ENCODE measurements around the gene DENND2D. TPM values are rescaled to one million over a fixed set of nuclear protein-coding genes. Genes with fewer than 3 reads are reported as not detected.

Gene DENND2D, protein sequence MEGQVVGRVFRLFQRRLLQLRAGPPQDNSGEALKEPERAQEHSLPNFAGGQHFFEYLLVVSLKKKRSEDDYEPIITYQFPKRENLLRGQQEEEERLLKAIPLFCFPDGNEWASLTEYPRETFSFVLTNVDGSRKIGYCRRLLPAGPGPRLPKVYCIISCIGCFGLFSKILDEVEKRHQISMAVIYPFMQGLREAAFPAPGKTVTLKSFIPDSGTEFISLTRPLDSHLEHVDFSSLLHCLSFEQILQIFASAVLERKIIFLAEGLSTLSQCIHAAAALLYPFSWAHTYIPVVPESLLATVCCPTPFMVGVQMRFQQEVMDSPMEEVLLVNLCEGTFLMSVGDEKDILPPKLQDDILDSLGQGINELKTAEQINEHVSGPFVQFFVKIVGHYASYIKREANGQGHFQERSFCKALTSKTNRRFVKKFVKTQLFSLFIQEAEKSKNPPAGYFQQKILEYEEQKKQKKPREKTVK
- total RNA-seq: 100 to 1,000 TPM; 103 to 118 TPM

- ATAC-seq (peak; percentile 71 to 79), DNase-seq (ENCODE audit: low spot score) (peak; percentile 85)
- Mint-ChIP-seq H3K27ac (peak within 1 kb of the TSS; percentile 94 to 99), H3K27me3 (no peaks in the 10 kb centered on the region), H3K9me3 (no peaks in the 10 kb centered on the region), H3K4me1 (ENCODE audit: low read depth in 2 of 2) (peaks cover 80 to 84% of the 10 kb centered on the region in 2 donors), H3K36me3 (peaks cover 29% of the 10 kb centered on the region), H3K4me3 (peak within 1 kb of the TSS; percentile 98)
Observed at GRCh38 chr1:111199881-111200801, at the start of gene DENND2D. Gene DENND2D, minus strand, starts transcription at chr1:111200646. Its CDS starts 187 bp downstream, at chr1:111200459.

DNA sequence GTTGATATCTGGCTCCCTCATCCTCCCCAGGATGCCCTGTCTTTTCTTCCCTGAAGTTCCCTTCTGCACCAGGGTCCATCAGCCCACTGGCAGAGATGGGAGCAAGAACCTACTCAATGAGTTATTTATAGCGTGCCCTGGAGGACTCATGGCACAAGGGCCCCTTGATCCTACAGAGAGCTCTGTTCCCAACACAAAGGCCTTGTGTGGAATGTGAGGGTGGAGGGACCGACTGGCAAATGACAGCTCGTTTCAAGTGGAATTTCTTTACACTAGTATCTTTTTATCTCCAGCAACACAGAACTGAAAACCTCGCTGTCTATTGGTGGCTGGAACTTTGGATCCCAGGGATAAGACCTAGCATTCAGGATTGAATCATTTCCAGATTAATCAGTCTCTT lies 49.5 kb upstream of the DENND2D start:
- H3K4me3 Mint-ChIP-seq: no peak overlapping the region
- peaks cover 0 to 2% of the 10 kb centered on the region in 2 donors for H3K27me3 Mint-ChIP-seq
- H3K9me3 Mint-ChIP-seq: no peaks in the 10 kb centered on the region
- peak overlapping the region in 1 of 2 donors; percentile 37 for H3K27ac Mint-ChIP-seq
- no peaks in the 10 kb centered on the region for H3K36me3 Mint-ChIP-seq
- peaks cover 10 to 12% of the 10 kb centered on the region in 2 donors for H3K4me1 Mint-ChIP-seq (ENCODE audit: low read depth in 2 of 2)
- DNase-seq (ENCODE audit: low spot score): no peak
- ATAC-seq: no peak

DNA sequence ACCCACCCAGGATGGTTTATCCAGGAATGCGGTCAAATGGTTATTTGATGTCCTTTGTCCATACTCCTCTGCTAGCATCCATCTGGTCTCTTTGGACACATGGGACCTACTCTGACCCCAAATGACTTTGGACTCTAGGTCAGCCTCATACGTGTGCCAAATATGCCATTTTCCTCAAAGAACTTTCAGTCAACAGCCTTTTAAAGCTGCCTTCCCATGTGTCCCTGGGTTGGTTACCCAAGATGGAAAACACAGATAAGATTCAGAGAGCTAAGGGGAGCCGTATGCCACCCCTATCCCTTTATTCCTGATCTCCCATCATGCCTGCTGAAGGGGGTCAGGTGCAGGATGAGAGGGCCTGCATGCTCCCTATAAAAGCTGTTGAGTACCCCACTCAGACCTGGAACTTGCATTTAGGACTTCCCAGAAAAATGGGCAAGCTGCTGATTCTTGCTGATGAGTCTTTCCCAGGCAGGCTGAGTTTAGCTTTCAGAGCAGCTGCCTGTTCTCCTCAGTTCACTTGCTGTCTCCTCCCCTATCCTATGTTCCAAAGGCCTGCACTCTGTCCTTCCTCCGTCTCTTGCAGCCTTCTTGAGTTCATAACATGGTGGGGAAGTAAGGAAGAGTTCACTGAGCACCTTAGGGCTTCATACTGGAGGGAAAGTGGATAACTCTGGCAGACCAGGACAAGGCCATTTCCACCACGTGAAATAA lies 46.8 kb upstream of the DENND2D start:
- H3K9me3 Mint-ChIP-seq: no peaks in the 10 kb centered on the region
- H3K4me3 Mint-ChIP-seq: no peak overlapping the region
- H3K27me3 Mint-ChIP-seq: no peaks in the 10 kb centered on the region
- no peaks in the 10 kb centered on the region for H3K36me3 Mint-ChIP-seq
- ATAC-seq (no peak), DNase-seq (ENCODE audit: low spot score) (no peak)
- peak overlapping the region in 1 of 2 donors; percentile 79 for H3K27ac Mint-ChIP-seq
- peaks cover 10 to 12% of the 10 kb centered on the region in 2 donors for H3K4me1 Mint-ChIP-seq (ENCODE audit: low read depth in 2 of 2)

- DNase-seq (ENCODE audit: low spot score): no peak
Observed at GRCh38 chr1:111242805-111243523, 42.5 kb upstream of the DENND2D start.

GRCh38 chr1:111241797-111242196 lies 41.4 kb upstream of the DENND2D start:
- no peaks in the 10 kb centered on the region for H3K9me3 Mint-ChIP-seq
- H3K36me3 Mint-ChIP-seq: peaks cover 9% of the 10 kb centered on the region
- H3K4me1 Mint-ChIP-seq (ENCODE audit: low read depth in 2 of 2): no peaks in the 10 kb centered on the region
- no peak overlapping the region for H3K27ac Mint-ChIP-seq
- no peaks in the 10 kb centered on the region for H3K27me3 Mint-ChIP-seq
- H3K4me3 Mint-ChIP-seq: no peak overlapping the region
- no peak for ATAC-seq
- DNase-seq (ENCODE audit: low spot score): no peak

More at GRCh38 chr1:111242805-111243523, 42.5 kb upstream of the DENND2D start:
- Mint-ChIP-seq H3K27me3 (no peaks in the 10 kb centered on the region), H3K27ac (no peak overlapping the region), H3K9me3 (no peaks in the 10 kb centered on the region), H3K4me1 (ENCODE audit: low read depth in 2 of 2) (peaks cover 0 to 3% of the 10 kb centered on the region in 2 donors), H3K36me3 (peaks cover 9% of the 10 kb centered on the region), H3K4me3 (no peak overlapping the region)
- no peak for ATAC-seq

DNA sequence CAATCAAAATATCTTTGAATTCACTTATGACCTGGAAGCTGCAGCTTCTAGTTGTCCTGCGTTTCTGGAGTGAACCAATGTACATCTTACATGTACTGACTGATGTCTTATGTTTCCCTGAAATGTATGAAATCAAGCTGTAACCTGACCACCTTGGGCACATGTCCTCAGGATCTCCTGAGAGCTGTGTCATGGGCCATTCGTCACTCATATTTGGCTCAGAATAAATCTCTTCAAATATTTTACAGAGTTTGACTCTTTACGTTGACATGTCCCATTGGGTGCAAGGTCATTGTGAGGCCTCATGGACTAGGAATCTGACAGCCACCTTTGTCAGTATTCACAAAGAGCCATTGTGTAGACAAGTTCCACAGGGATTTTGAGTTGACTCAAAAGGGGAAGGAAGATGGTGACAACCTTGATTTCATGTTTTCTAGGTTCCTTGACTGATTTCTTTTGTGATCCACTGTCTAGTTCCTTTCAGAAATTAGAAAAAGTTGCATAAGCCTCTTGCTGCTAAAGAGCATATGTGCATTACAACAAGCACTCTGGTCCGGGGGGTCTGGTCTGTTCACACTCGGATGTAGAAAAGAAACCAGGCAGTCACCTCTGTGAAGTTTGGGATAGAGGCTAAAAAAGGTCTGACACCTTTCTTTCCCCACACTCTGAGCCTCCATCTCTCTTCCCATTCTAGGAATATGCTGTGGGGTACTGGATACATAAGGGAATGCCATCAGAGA lies 37.8 kb upstream of the DENND2D start:
- Mint-ChIP-seq H3K9me3 (no peaks in the 10 kb centered on the region), H3K4me1 (ENCODE audit: low read depth in 2 of 2) (no peaks in the 10 kb centered on the region), H3K27ac (no peak overlapping the region), H3K36me3 (peaks cover 9% of the 10 kb centered on the region), H3K4me3 (no peak overlapping the region), H3K27me3 (no peaks in the 10 kb centered on the region)
- DNase-seq (ENCODE audit: low spot score): no peak
- ATAC-seq: no peak

- DNase-seq (ENCODE audit: low spot score) (no peak), ATAC-seq (no peak)
- no peaks in the 10 kb centered on the region for H3K4me1 Mint-ChIP-seq (ENCODE audit: low read depth in 2 of 2)
- peaks cover 9% of the 10 kb centered on the region for H3K36me3 Mint-ChIP-seq
- no peaks in the 10 kb centered on the region for H3K9me3 Mint-ChIP-seq
- H3K27ac Mint-ChIP-seq: no peak overlapping the region
- no peak overlapping the region for H3K4me3 Mint-ChIP-seq
- H3K27me3 Mint-ChIP-seq: no peaks in the 10 kb centered on the region
Observed at GRCh38 chr1:111236806-111237205, 36.4 kb upstream of the DENND2D start.

DNA sequence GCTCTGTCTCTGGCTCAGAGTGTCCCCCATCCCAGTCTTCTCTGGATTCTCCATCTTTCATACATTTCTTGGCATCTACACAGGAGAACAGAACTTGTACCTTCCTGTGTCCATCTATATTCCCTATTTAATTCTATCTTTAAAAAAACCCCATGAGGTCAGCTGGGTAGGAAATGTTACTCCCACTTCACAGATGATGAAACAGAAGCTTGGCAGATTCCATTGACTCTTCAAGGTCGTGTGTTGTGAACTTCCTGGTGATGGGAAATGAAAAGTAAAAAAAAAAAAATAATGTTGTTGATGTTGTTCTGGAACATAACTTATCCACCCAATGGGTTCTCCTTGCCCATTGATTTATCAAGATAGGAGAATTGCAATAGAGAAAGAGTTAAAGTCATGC lies 35.9 kb upstream of the DENND2D start:
- Mint-ChIP-seq H3K36me3 (peaks cover 8% of the 10 kb centered on the region), H3K27me3 (no peaks in the 10 kb centered on the region), H3K27ac (no peak overlapping the region), H3K4me3 (no peak overlapping the region), H3K9me3 (no peaks in the 10 kb centered on the region), H3K4me1 (ENCODE audit: low read depth in 2 of 2) (no peaks in the 10 kb centered on the region)
- no peak for DNase-seq (ENCODE audit: low spot score)
- no peak for ATAC-seq

- ATAC-seq (no peak), DNase-seq (ENCODE audit: low spot score) (no peak)
- Mint-ChIP-seq H3K4me1 (ENCODE audit: low read depth in 2 of 2) (peaks cover 8 to 10% of the 10 kb centered on the region in 2 donors), H3K36me3 (peaks cover 5% of the 10 kb centered on the region), H3K9me3 (peaks cover 2% of the 10 kb centered on the region), H3K27ac (no peak overlapping the region), H3K27me3 (no peaks in the 10 kb centered on the region), H3K4me3 (no peak overlapping the region)
Observed at GRCh38 chr1:111234866-111235265, 34.4 kb upstream of the DENND2D start.

DNA sequence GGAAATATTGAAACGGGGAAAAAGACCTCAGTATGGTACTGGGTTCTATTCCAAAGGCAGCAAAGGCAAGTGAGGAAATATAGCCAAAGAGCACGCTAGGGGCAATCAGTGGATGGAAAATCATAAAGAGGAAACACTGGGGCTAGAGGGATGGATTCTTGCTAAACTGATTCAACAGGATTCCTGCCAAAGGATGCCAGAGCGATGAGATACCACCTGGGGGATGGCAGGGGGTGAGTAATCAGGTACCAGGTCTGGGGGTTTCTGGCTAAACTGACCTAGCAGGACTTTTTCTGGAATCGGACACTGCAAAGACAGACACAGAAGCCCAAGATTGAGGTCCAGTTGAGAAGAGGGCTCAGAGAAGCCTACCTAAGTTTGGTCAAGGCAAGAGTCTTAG lies 33.8 kb upstream of the DENND2D start:
- DNase-seq (ENCODE audit: low spot score) (no peak), ATAC-seq (no peak)
- peaks cover 10 to 13% of the 10 kb centered on the region in 2 donors for H3K4me1 Mint-ChIP-seq (ENCODE audit: low read depth in 2 of 2)
- no peak overlapping the region for H3K4me3 Mint-ChIP-seq
- peaks cover 2% of the 10 kb centered on the region for H3K9me3 Mint-ChIP-seq
- no peaks in the 10 kb centered on the region for H3K27me3 Mint-ChIP-seq
- peak overlapping the region in 1 of 2 donors; percentile 56 for H3K27ac Mint-ChIP-seq
- H3K36me3 Mint-ChIP-seq: peaks cover 5% of the 10 kb centered on the region

- Mint-ChIP-seq H3K27me3 (no peaks in the 10 kb centered on the region), H3K4me1 (ENCODE audit: low read depth in 2 of 2) (peaks cover 23 to 24% of the 10 kb centered on the region in 2 donors), H3K27ac (no peak overlapping the region), H3K36me3 (no peaks in the 10 kb centered on the region), H3K9me3 (peaks cover 2% of the 10 kb centered on the region), H3K4me3 (no peak overlapping the region)
- ATAC-seq (no peak), DNase-seq (ENCODE audit: low spot score) (no peak)
Observed at GRCh38 chr1:111232134-111232533, 31.7 kb upstream of the DENND2D start.

GRCh38 chr1:111228748-111229126 lies 28.3 kb upstream of the DENND2D start:
- H3K9me3 Mint-ChIP-seq: peaks cover 2% of the 10 kb centered on the region
- no peaks in the 10 kb centered on the region for H3K36me3 Mint-ChIP-seq
- H3K27ac Mint-ChIP-seq: peak overlapping the region in 1 of 2 donors; percentile 90
- H3K4me1 Mint-ChIP-seq (ENCODE audit: low read depth in 2 of 2): peaks cover 47 to 52% of the 10 kb centered on the region in 2 donors
- no peak for ATAC-seq
- no peak for DNase-seq (ENCODE audit: low spot score)
- H3K27me3 Mint-ChIP-seq: no peaks in the 10 kb centered on the region
- no peak overlapping the region for H3K4me3 Mint-ChIP-seq

Data from natural killer cell treated with Interleukin-12 subunit alpha and Interleukin-12 subunit beta and Interleukin-15 and Interleukin-18, amount 100 ng/mL, for 72 hours (primary cell).